OCI-LY1 (cell line): ENCODE results near the gene CHCHD6.

Source experiments
- H2AFZ ChIP-seq: fragments of 200-600 bp; sonication (generic), shearing (Covaris generic); 2 replicates; pipeline ENCODE4 v1.6.0; 2014; ENCODE audit warnings: antibody characterized with exemption, mild to moderate bottlenecking, low read length
- H3F3A ChIP-seq: fragments of 200-600 bp; sonication (generic), shearing (Covaris generic); 2 replicates; pipeline ENCODE4 v1.6.0; 2014; ENCODE audit warnings: mild to moderate bottlenecking, antibody characterized with exemption, low read length, moderate library complexity; ENCODE audit not compliant: insufficient read depth
- H3K27ac ChIP-seq: fragments of 200-600 bp; sonication (generic); 2 replicates; pipeline ENCODE4 v1.5.1; 2014; ENCODE audit warnings: low read length, mixed run types, mild to moderate bottlenecking, low read depth; ENCODE audit not compliant: poor library complexity, severe bottlenecking
- H3K27me3 ChIP-seq: fragments of 200-600 bp; sonication (generic); 2 replicates; pipeline ENCODE4 v1.6.0; 2014; ENCODE audit warnings: antibody characterized with exemption, mild to moderate bottlenecking, low read length, moderate library complexity; ENCODE audit not compliant: insufficient read depth
- H3K36me3 ChIP-seq: fragments of 200-600 bp; sonication (generic); 2 replicates; pipeline ENCODE4 v1.6.1; 2014; ENCODE audit warnings: mild to moderate bottlenecking, antibody characterized with exemption, low read length, moderate library complexity, mixed read lengths; ENCODE audit not compliant: insufficient read depth
- H3K4me1 ChIP-seq: fragments of 200-600 bp; sonication (generic); 2 replicates; pipeline ENCODE4 v1.5.1; 2014; ENCODE audit warnings: mild to moderate bottlenecking, low read length, moderate library complexity; ENCODE audit not compliant: insufficient read depth, severe bottlenecking
- H3K4me2 ChIP-seq: fragments of 200-600 bp; sonication (generic), shearing (Covaris generic); 2 replicates; pipeline ENCODE4 v1.6.1; 2014; ENCODE audit warnings: low read length
- H3K4me3 ChIP-seq: fragments of 200-600 bp; sonication (generic); 2 replicates; pipeline ENCODE4 v1.5.1; 2014; ENCODE audit warnings: low read length, low read depth, mild to moderate bottlenecking, mixed read lengths; ENCODE audit not compliant: poor library complexity, severe bottlenecking
- H3K79me2 ChIP-seq: fragments of 200-600 bp; shearing (Covaris generic); 2 replicates; pipeline ENCODE4 v1.6.1; 2016; ENCODE audit warnings: mixed run types, low read length, mixed read lengths; ENCODE audit not compliant: insufficient read depth
- H3K9ac ChIP-seq: fragments of 200-600 bp; sonication (generic), shearing (Covaris generic); 2 replicates; pipeline ENCODE4 v1.6.1; 2014; ENCODE audit warnings: mild to moderate bottlenecking, low read length, mixed read lengths
- H3K9me2 ChIP-seq: fragments of 200-600 bp; sonication (generic), shearing (Covaris generic); 2 replicates; pipeline ENCODE4 v1.6.1; 2014; ENCODE audit warnings: low read depth, mild to moderate bottlenecking, low read length, mixed read lengths
- H3K9me3 ChIP-seq: fragments of 200-600 bp; shearing (Covaris generic); 2 replicates; pipeline ENCODE4 v1.6.1; 2014; ENCODE audit warnings: low read length, mixed read lengths
- H4K20me1 ChIP-seq: fragments of 200-600 bp; sonication (generic), shearing (Covaris generic); 2 replicates; pipeline ENCODE4 v1.6.0; 2016; ENCODE audit warnings: mild to moderate bottlenecking, low read length; ENCODE audit not compliant: insufficient read depth
- CTCF ChIP-seq: fragments of 200-600 bp; sonication (generic), shearing (Covaris generic); IDR thresholded peaks from 2 replicates; pipeline ENCODE4 v1.5.1; 2017; ENCODE audit warnings: mild to moderate bottlenecking, antibody characterized with exemption, low read length, moderate library complexity, mixed read lengths
- EZH2 ChIP-seq: fragments of 200-600 bp; sonication (generic), shearing (Covaris generic); IDR thresholded peaks from 2 replicates; pipeline ENCODE4 v1.8.0; 2017; ENCODE audit warnings: borderline replicate concordance, mixed run types, mild to moderate bottlenecking, antibody characterized with exemption, low read length, moderate library complexity, mixed read lengths

The CHCHD6 gene

GRCh38 chr3:126835472-126836219 is 131.6 kb downstream of the CHCHD6 start:
- H3F3A ChIP-seq = no peaks in the 10 kb centered on the region
- no peaks in the 10 kb centered on the region for H3K9me2 ChIP-seq
- no peak overlapping the region for H3K27ac ChIP-seq
- H3K79me2 ChIP-seq = no peaks in the 10 kb centered on the region
- no peak overlapping the region for H2AFZ ChIP-seq
- no peak overlapping the region for H3K4me3 ChIP-seq
- no peak overlapping the region for H3K9ac ChIP-seq
- no peaks in the 10 kb centered on the region for H3K9me3 ChIP-seq
- H3K36me3 ChIP-seq = no peaks in the 10 kb centered on the region
- no peaks in the 10 kb centered on the region for H3K27me3 ChIP-seq
- H4K20me1 ChIP-seq = no peaks in the 10 kb centered on the region
- no peaks in the 10 kb centered on the region for H3K4me1 ChIP-seq
- no peak overlapping the region for H3K4me2 ChIP-seq
- TF ChIP-seq CTCF = no peak
- no peak for TF ChIP-seq EZH2

- Histone ChIP-seq H3K4me3 (no peak overlapping the region), H2AFZ (no peak overlapping the region), H4K20me1 (no peaks in the 10 kb centered on the region), H3F3A (no peaks in the 10 kb centered on the region), H3K79me2 (no peaks in the 10 kb centered on the region), H3K27me3 (no peaks in the 10 kb centered on the region), H3K9ac (no peak overlapping the region), H3K4me2 (no peak overlapping the region), H3K4me1 (no peaks in the 10 kb centered on the region), H3K27ac (no peak overlapping the region), H3K9me3 (no peaks in the 10 kb centered on the region), H3K9me2 (no peaks in the 10 kb centered on the region), H3K36me3 (no peaks in the 10 kb centered on the region)
- TF ChIP-seq CTCF (no peak), EZH2 (no peak)
Measured at GRCh38 chr3:126836220-126836860, 132.3 kb downstream of the CHCHD6 start.

GRCh38 chr3:126837773-126838172 is 133.7 kb downstream of the CHCHD6 start:
- no peak overlapping the region for H3K9ac ChIP-seq
- H3K4me2 ChIP-seq = no peak overlapping the region
- H4K20me1 ChIP-seq = no peaks in the 10 kb centered on the region
- no peak overlapping the region for H3K27ac ChIP-seq
- no peak overlapping the region for H3K4me3 ChIP-seq
- no peaks in the 10 kb centered on the region for H3K9me3 ChIP-seq
- no peaks in the 10 kb centered on the region for H3K36me3 ChIP-seq
- H2AFZ ChIP-seq = no peak overlapping the region
- H3F3A ChIP-seq = no peaks in the 10 kb centered on the region
- H3K9me2 ChIP-seq = no peaks in the 10 kb centered on the region
- no peaks in the 10 kb centered on the region for H3K79me2 ChIP-seq
- H3K4me1 ChIP-seq = no peaks in the 10 kb centered on the region
- TF ChIP-seq EZH2 (no peak), CTCF (no peak)
- H3K27me3 ChIP-seq = no peaks in the 10 kb centered on the region
